SK-N-SH (cell line): ENCODE results near the gene NDUFB3. TPM values are rescaled to one million over a fixed set of nuclear protein-coding genes. Genes with fewer than 3 reads are reported as not detected.

Source experiments
- CTCF ChIA-PET: fragments of 300-600, 350-600 bp; formaldehyde crosslinking; extraction: SDS; loops from one replicate; lab custom pipeline; 2021; lab: Yijun Ruan, JAX
- POLR2A ChIA-PET: fragments of 350-600 bp; sonication (Branson Sonifier 250); formaldehyde crosslinking; extraction: SDS; loops from one replicate; lab custom pipeline; 2020; ENCODE audit warnings: antibody characterized with exemption, inconsistent platforms; lab: Yijun Ruan, JAX
- DNase-seq: peaks from one replicate; pipeline ENCODE4 v3.0.0; 2012
- H2AFZ ChIP-seq: fragments of 200-600 bp; sonication (generic); 2 replicates; pipeline ENCODE4 v1.8.1; 2016; ENCODE audit warnings: antibody characterized with exemption, mild to moderate bottlenecking, low read depth
- H3F3A ChIP-seq: fragments of 200-600 bp; sonication (generic); replicated peaks from 2 replicates; pipeline ENCODE3; 2016; ENCODE audit warnings: antibody characterized with exemption, mild to moderate bottlenecking; ENCODE audit not compliant: insufficient read depth
- H3K27ac ChIP-seq, 2 experiments: fragments of 200-500 bp in 1 of 2; fragments of 200-600 bp in 1 of 2; sonication (Bioruptor generic) in 1 of 2; sonication (generic), shearing (Covaris generic) in 1 of 2; 2 replicates each; pipeline versions ENCODE4 v1.5.1 to v1.6.1; 2014 to 2016; ENCODE audit warnings: low read depth in 2 of 2, inconsistent platforms in 1 of 2, low read length in 1 of 2, mild to moderate bottlenecking in 1 of 2, mixed read lengths in 1 of 2
- H3K27me3 ChIP-seq: fragments of 200-600 bp; sonication (generic), shearing (Covaris generic); 2 replicates; pipeline ENCODE4 v1.6.1; 2016; ENCODE audit warnings: mixed run types; ENCODE audit not compliant: insufficient read depth
- H3K36me3 ChIP-seq, 2 experiments: fragments of 200-500 bp in 1 of 2; fragments of 200-600 bp in 1 of 2; sonication (Bioruptor generic) in 1 of 2; sonication (generic) in 1 of 2; replicated peaks in 1 of 2; 2 replicates each; pipeline versions ENCODE3 to v1.5.1; 2014 to 2016; ENCODE audit warnings: low read length in 1 of 2, mild to moderate bottlenecking in 1 of 2; ENCODE audit not compliant: insufficient read depth in 2 of 2, control insufficient read depth in 1 of 2
- H3K4me1 ChIP-seq, 2 experiments: fragments of 200-500 bp in 1 of 2; fragments of 200-600 bp in 1 of 2; sonication (Bioruptor generic) in 1 of 2; sonication (generic), shearing (Covaris generic) in 1 of 2; 2 replicates each; pipeline versions ENCODE4 v1.5.1 to v1.6.1; 2014 to 2016; ENCODE audit warnings: low read depth in 1 of 2, low read length in 1 of 2, mixed run types in 1 of 2; ENCODE audit not compliant: insufficient read depth in 2 of 2, control insufficient read depth in 1 of 2
- H3K4me2 ChIP-seq: fragments of 200-600 bp; sonication (generic), shearing (Covaris generic); 2 replicates; pipeline ENCODE4 v1.6.1; 2017; ENCODE audit warnings: mixed run types
- H3K4me3 ChIP-seq, 2 experiments: fragments of 200-500 bp in 1 of 2; fragments of 200-600 bp in 1 of 2; sonication (Bioruptor generic) in 1 of 2; sonication (generic), shearing (Covaris generic) in 1 of 2; 2 replicates each; pipeline versions ENCODE4 v1.5.1 to v1.8.1; 2014 to 2016; ENCODE audit warnings: low read depth in 2 of 2, inconsistent platforms in 1 of 2, low read length in 1 of 2, mild to moderate bottlenecking in 1 of 2, mixed read lengths in 1 of 2, moderate library complexity in 1 of 2
- H3K79me2 ChIP-seq: fragments of 200-600 bp; sonication (generic); 2 replicates; pipeline ENCODE4 v1.8.1; 2017; ENCODE audit warnings: mild to moderate bottlenecking; ENCODE audit not compliant: insufficient read depth
- H3K9ac ChIP-seq: fragments of 200-600 bp; sonication (generic); 2 replicates; pipeline ENCODE4 v1.6.1; 2017; ENCODE audit warnings: mixed run types
- H3K9me2 ChIP-seq: fragments of 200-600 bp; sonication (generic); 2 replicates; pipeline ENCODE4 v1.6.1; 2017; ENCODE audit warnings: mixed run types
- H3K9me3 ChIP-seq: fragments of 200-600 bp; sonication (generic); 2 replicates; pipeline ENCODE4 v1.6.1; 2017; ENCODE audit warnings: mixed run types, mild to moderate bottlenecking, moderate library complexity
- H4K20me1 ChIP-seq: fragments of 200-600 bp; sonication (generic); 2 replicates; pipeline ENCODE4 v1.6.1; 2017; ENCODE audit warnings: mild to moderate bottlenecking, mixed run types; ENCODE audit not compliant: insufficient read depth
- CHD2 ChIP-seq: fragments of 150-350 bp; IDR thresholded peaks from 2 replicates; pipeline ENCODE4 v1.6.1; 2018; ENCODE audit warnings: low read length; ENCODE audit not compliant: partially characterized antibody
- CTCF ChIP-seq: fragments of 200-600 bp; sonication (generic); IDR thresholded peaks from 2 replicates; pipeline ENCODE4 v1.6.1; 2017; ENCODE audit warnings: antibody characterized with exemption, mild to moderate bottlenecking, moderate library complexity
- EZH2phosphoT487 ChIP-seq: fragments of 200-600 bp; sonication (generic); IDR thresholded peaks from 2 replicates; pipeline ENCODE4 v1.6.1; 2017; ENCODE audit warnings: low read depth, mixed run types, mild to moderate bottlenecking, antibody characterized with exemption, moderate library complexity, borderline replicate concordance
- FOXJ3 ChIP-seq: sonication (generic); formaldehyde crosslinking; IDR thresholded peaks from 2 replicates; pipeline ENCODE4 v1.5.1; 2020; ENCODE audit warnings: mild to moderate bottlenecking, missing genetic modification reagents
- FOXM1 ChIP-seq: IDR thresholded peaks from 2 replicates; pipeline ENCODE4 v1.4.0; 2012; ENCODE audit warnings: low read depth, mild to moderate bottlenecking
- IRF3 ChIP-seq: fragments of 150-350 bp; IDR thresholded peaks from 2 replicates; pipeline ENCODE4 v1.6.1; 2016; ENCODE audit warnings: mild to moderate bottlenecking, low read depth, low read length
- MEF2A ChIP-seq: IDR thresholded peaks from 2 replicates; pipeline ENCODE4 v1.4.0; 2012; ENCODE audit warnings: low read depth, borderline replicate concordance
- MXI1 ChIP-seq: IDR thresholded peaks from 2 replicates; pipeline ENCODE4 v1.6.1; 2012; ENCODE audit warnings: mild to moderate bottlenecking, low read depth, low read length, improper control_type of control experiment
- NFIC ChIP-seq: IDR thresholded peaks from 2 replicates; pipeline ENCODE4 v1.4.0; 2012; ENCODE audit warnings: borderline replicate concordance
- RCOR1 ChIP-seq: fragments of 150-350 bp; IDR thresholded peaks from 2 replicates; pipeline ENCODE4 v1.6.1; 2017; ENCODE audit warnings: antibody characterized with exemption, low read length
- RFX5 ChIP-seq: IDR thresholded peaks from 2 replicates; pipeline ENCODE4 v1.6.1; 2012; ENCODE audit warnings: mild to moderate bottlenecking, improper control_type of control experiment, low read length
- RXRA ChIP-seq: IDR thresholded peaks from 2 replicates; pipeline ENCODE4 v1.4.0; 2012; ENCODE audit warnings: low read depth, mild to moderate bottlenecking, borderline replicate concordance
- SIN3A ChIP-seq: IDR thresholded peaks from 2 replicates; pipeline ENCODE4 v1.6.1; 2012; ENCODE audit warnings: low read depth, mild to moderate bottlenecking, low read length, moderate library complexity, borderline replicate concordance
- TAF1 ChIP-seq: IDR thresholded peaks from 2 replicates; pipeline ENCODE4 v1.6.1; 2012; ENCODE audit warnings: low read depth, mild to moderate bottlenecking, low read length, moderate library complexity, borderline replicate concordance
- TCF12 ChIP-seq: IDR thresholded peaks from 2 replicates; pipeline ENCODE4 v1.4.0; 2012
- TEAD4 ChIP-seq: IDR thresholded peaks from 2 replicates; pipeline ENCODE4 v1.4.0; 2012; ENCODE audit warnings: mild to moderate bottlenecking, borderline replicate concordance; ENCODE audit not compliant: insufficient read depth
- USF2 ChIP-seq: fragments of 150-350 bp; IDR thresholded peaks from 2 replicates; pipeline ENCODE4 v1.6.1; 2017; ENCODE audit warnings: antibody characterized with exemption, low read length, low read depth, borderline replicate concordance
- YY1 ChIP-seq: IDR thresholded peaks from 2 replicates; pipeline ENCODE4 v1.4.0; 2012; ENCODE audit warnings: low read depth, mild to moderate bottlenecking
- whole genome bisulfite sequencing: methylation state at CpG from one replicate; pipeline ENCODE4 v1.1.6; 2017; ENCODE audit warnings: low lambda C conversion rate; 5-methylcytosine and 5-hydroxymethylcytosine counted together
- polyA plus RNA-seq, 3 experiments: library from polyadenylated mRNA; depleted of rRNA; stranded (reverse); fragments of >200 nt; gene quantifications; 2 replicates each; pipeline ENCODE4 v1.2.3, GENCODE V29; 2012

NDUFB3 gene
- polyA plus RNA-seq, 1 of the 3 experiments (the other 2 are of a cell fraction): 55.9 TPM

GRCh38 chr2:201114350-201114749 is 42.5 kb downstream of the NDUFB3 start:
- TF ChIP-seq NFIC (no peak), USF2 (no peak), FOXM1 (no peak), TAF1 (no peak), TCF12 (no peak), CHD2 (no peak), EZH2phosphoT487 (no peak), IRF3 (no peak), RFX5 (no peak), MEF2A (no peak), FOXJ3 (CRISPR knock-in tag) (no peak), SIN3A (no peak), RCOR1 (no peak), TEAD4 (no peak), CTCF (no peak), YY1 (no peak), MXI1 (no peak), RXRA (no peak)
- Histone ChIP-seq H3K4me2 (no peak overlapping the region), H3K9me2 (no peaks in the 10 kb centered on the region), H3K27me3 (no peaks in the 10 kb centered on the region), H3K79me2 (peaks cover 44% of the 10 kb centered on the region), H3K9ac (no peak overlapping the region), H3F3A (peaks cover 9% of the 10 kb centered on the region), H4K20me1 (no peaks in the 10 kb centered on the region), H3K4me3 (no peak overlapping the region), H3K4me1 (peaks cover 0 to 1% of the 10 kb centered on the region in 2 experiments; a peak in 2 of 4 replicates), H3K9me3 (no peaks in the 10 kb centered on the region), H3K36me3 (no peaks in the 10 kb centered on the region), H3K27ac (no peak overlapping the region), H2AFZ (no peak overlapping the region)
- DNase-seq: no peak
- 90% methylated on average over 4 of the region's 4 CpGs for WGBS
- ChIA-PET POLR2A (no interaction called here), CTCF (interaction anchor here (1.0 to 1.8 kb wide), 2 partner anchors 9 to 44 kb away, joined by 3 to 7 read pairs; no protein-coding TSS in a partner anchor)
